Neural progenitor cell (in vitro differentiated cells): Measurements from ENCODE around the gene KITLG. TPM values are rescaled to one million over a fixed set of nuclear protein-coding genes. Genes with fewer than 3 reads are reported as not detected.
"Not testable (repeated sequence)": the region's sequence is repeated elsewhere in the genome, so short reads cannot be mapped to it uniquely, and the experiment has no call there.

ENCODE experiments used
- DNase-seq: peaks from one replicate; pipeline ENCODE4 v3.0.0-alpha.2; 2016; ENCODE audit warnings: low spot score
- H2AFZ ChIP-seq: fragments of 200-600 bp; sonication (generic); replicated peaks from 2 replicates; pipeline ENCODE4 v1.6.1; 2016; ENCODE audit warnings: antibody characterized with exemption
- H3F3A ChIP-seq: fragments of 200-600 bp; sonication (generic); 2 replicates; pipeline ENCODE4 v1.6.1; 2016; ENCODE audit warnings: antibody characterized with exemption, low read depth
- H3K27ac ChIP-seq: fragments of 200-600 bp; sonication (generic); 2 replicates; pipeline ENCODE4 v1.5.1; 2016; ENCODE audit warnings: mild to moderate bottlenecking
- H3K27me3 ChIP-seq: fragments of 200-600 bp; sonication (generic); 2 replicates; pipeline ENCODE4 v1.6.1; 2016; ENCODE audit warnings: mild to moderate bottlenecking, moderate library complexity
- H3K36me3 ChIP-seq: fragments of 200-600 bp; sonication (generic); 2 replicates; pipeline ENCODE4 v1.5.1; 2016
- H3K4me1 ChIP-seq: fragments of 200-600 bp; sonication (generic); 2 replicates; pipeline ENCODE4 v1.6.1; 2016; ENCODE audit warnings: mixed run types
- H3K4me2 ChIP-seq: fragments of 200-600 bp; sonication (generic); 2 replicates; pipeline ENCODE4 v1.6.1; 2016
- H3K4me3 ChIP-seq: fragments of 200-600 bp; sonication (generic); 2 replicates; pipeline ENCODE4 v1.5.1; 2016
- H3K79me2 ChIP-seq: fragments of 200-600 bp; sonication (generic); 2 replicates; pipeline ENCODE4 v1.6.1; 2016; ENCODE audit warnings: low read depth
- H3K9ac ChIP-seq: fragments of 200-600 bp; sonication (generic); 2 replicates; pipeline ENCODE4 v1.6.1; 2016
- H3K9me3 ChIP-seq: fragments of 200-600 bp; sonication (generic); 2 replicates; pipeline ENCODE4 v1.5.1; 2016; ENCODE audit warnings: low read depth
- H4K20me1 ChIP-seq: fragments of 200-600 bp; sonication (generic); 2 replicates; pipeline ENCODE4 v1.6.1; 2016; ENCODE audit warnings: low read depth
- H3K27ac Mint-ChIP-seq: 3 replicates; pipeline ENCODE4 v1.8.0; 2021; ENCODE audit warnings: mixed read lengths
- H3K27me3 Mint-ChIP-seq: 2 replicates; pipeline ENCODE4 v1.8.0; 2022; ENCODE audit warnings: low read depth, mild to moderate bottlenecking, inconsistent platforms, moderate library complexity, mixed read lengths; ENCODE audit not compliant: insufficient read depth
- H3K36me3 Mint-ChIP-seq: 3 replicates; pipeline ENCODE4 v1.8.0; 2021; ENCODE audit warnings: mixed read lengths
- H3K4me1 Mint-ChIP-seq: 3 replicates; pipeline ENCODE4 v1.8.0; 2021; ENCODE audit warnings: mixed read lengths
- H3K4me3 Mint-ChIP-seq: 3 replicates; pipeline ENCODE4 v1.8.0; 2021; ENCODE audit warnings: mild to moderate bottlenecking, moderate library complexity, mixed read lengths
- H3K9me3 Mint-ChIP-seq: 3 replicates; pipeline ENCODE4 v1.8.0; 2020; ENCODE audit warnings: mixed read lengths
- EZH2 ChIP-seq: fragments of 200-600 bp; sonication (generic); IDR thresholded peaks from 2 replicates; pipeline ENCODE4 v1.6.1; 2017; ENCODE audit warnings: antibody characterized with exemption, mild to moderate bottlenecking, moderate library complexity
- EZH2phosphoT487 ChIP-seq: fragments of 200-600 bp; sonication (generic); IDR thresholded peaks from 2 replicates; pipeline ENCODE4 v1.6.1; 2017; ENCODE audit warnings: antibody characterized with exemption
- total RNA-seq: library from RNA; depleted of rRNA; stranded (reverse); fragments of >200 nt; gene quantifications from 2 replicates; pipeline ENCODE4 v1.2.3, GENCODE V29; 2015; ENCODE audit warnings: low replicate concordance
- TF ChIP-seq, protein P1 (sequence below): fragments of 200-600 bp; sonication (generic); IDR thresholded peaks from 2 replicates; pipeline ENCODE4 v1.5.1; 2017; ENCODE audit warnings: antibody characterized with exemption, mild to moderate bottlenecking

Gene KITLG
- total RNA-seq, 1 donor from 2014 or later = 1.0 TPM

DNA sequence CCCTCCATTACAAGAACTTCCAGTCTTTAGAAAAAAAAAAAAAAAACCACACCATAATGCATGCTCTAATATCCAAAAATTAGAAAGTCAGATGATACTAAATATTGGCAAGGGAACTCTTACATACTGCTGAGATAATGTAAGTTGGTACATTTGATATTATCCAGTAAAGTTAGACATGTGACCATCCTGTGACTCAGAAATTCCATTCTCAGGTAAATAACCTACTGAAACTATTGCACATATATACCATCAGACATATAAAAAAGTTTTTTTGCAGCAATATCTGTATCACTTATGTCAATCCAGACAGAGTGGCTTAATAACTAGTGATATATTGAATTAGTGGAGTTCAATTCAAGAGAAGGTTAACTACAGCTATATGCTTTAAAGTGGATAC is 63.5 kb downstream of the KITLG start:
- Histone ChIP-seq H3K4me3 (no peak overlapping the region), H3F3A (no peaks in the 10 kb centered on the region), H3K9me3 (no peaks in the 10 kb centered on the region), H3K27ac (no peak overlapping the region), H3K4me2 (no peak overlapping the region), H3K79me2 (no peaks in the 10 kb centered on the region), H3K36me3 (no peaks in the 10 kb centered on the region), H4K20me1 (no peaks in the 10 kb centered on the region), H3K27me3 (no peaks in the 10 kb centered on the region), H3K4me1 (no peaks in the 10 kb centered on the region), H2AFZ (no peak overlapping the region), H3K9ac (no peak overlapping the region)
- H3K4me3 Mint-ChIP-seq = no peak overlapping the region
- H3K4me1 Mint-ChIP-seq = no peaks in the 10 kb centered on the region
- no peaks in the 10 kb centered on the region for H3K27me3 Mint-ChIP-seq
- TF ChIP-seq, protein P1, sequence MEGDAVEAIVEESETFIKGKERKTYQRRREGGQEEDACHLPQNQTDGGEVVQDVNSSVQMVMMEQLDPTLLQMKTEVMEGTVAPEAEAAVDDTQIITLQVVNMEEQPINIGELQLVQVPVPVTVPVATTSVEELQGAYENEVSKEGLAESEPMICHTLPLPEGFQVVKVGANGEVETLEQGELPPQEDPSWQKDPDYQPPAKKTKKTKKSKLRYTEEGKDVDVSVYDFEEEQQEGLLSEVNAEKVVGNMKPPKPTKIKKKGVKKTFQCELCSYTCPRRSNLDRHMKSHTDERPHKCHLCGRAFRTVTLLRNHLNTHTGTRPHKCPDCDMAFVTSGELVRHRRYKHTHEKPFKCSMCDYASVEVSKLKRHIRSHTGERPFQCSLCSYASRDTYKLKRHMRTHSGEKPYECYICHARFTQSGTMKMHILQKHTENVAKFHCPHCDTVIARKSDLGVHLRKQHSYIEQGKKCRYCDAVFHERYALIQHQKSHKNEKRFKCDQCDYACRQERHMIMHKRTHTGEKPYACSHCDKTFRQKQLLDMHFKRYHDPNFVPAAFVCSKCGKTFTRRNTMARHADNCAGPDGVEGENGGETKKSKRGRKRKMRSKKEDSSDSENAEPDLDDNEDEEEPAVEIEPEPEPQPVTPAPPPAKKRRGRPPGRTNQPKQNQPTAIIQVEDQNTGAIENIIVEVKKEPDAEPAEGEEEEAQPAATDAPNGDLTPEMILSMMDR = no peak
- TF ChIP-seq EZH2phosphoT487 (no peak), EZH2 (no peak)
- H3K9me3 Mint-ChIP-seq = no peaks in the 10 kb centered on the region
- no peak for DNase-seq
- H3K27ac Mint-ChIP-seq = no peak overlapping the region
- H3K36me3 Mint-ChIP-seq = peaks cover 13% of the 10 kb centered on the region

DNA sequence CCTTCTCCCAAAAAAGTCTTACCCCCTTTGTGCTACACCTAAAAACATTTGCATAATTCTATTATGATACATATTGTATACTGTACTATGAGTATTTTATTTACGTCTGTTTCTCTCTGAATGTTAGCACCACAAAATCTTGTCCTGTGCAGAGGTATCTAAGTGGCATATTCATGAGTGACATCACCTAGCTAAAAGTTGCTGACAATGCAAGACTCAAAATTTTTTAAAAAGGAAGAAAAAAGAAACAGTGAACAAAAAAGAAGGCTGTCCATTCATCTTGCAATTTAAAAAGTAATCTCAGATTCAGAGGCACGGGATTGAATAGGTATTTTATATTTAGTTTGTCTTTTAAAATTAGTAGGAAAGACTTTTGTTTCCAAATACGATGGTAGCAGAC is 69.4 kb downstream of the KITLG start:
- no peak overlapping the region for H3K27ac Mint-ChIP-seq
- TF ChIP-seq EZH2phosphoT487 (no peak), EZH2 (no peak)
- TF ChIP-seq, protein P1 = no peak

GRCh38 chr12:88509851-88510250 is 70.4 kb downstream of the KITLG start:
- Mint-ChIP-seq H3K4me3 (no peak overlapping the region), H3K27me3 (no peaks in the 10 kb centered on the region), H3K9me3 (no peaks in the 10 kb centered on the region), H3K36me3 (peaks cover 9% of the 10 kb centered on the region), H3K27ac (no peak overlapping the region), H3K4me1 (no peaks in the 10 kb centered on the region)
- Histone ChIP-seq H3K9me3 (no peaks in the 10 kb centered on the region), H3K4me3 (no peak overlapping the region), H3K79me2 (no peaks in the 10 kb centered on the region), H3K27me3 (no peaks in the 10 kb centered on the region), H3K9ac (no peak overlapping the region), H3F3A (no peaks in the 10 kb centered on the region), H3K4me1 (no peaks in the 10 kb centered on the region), H2AFZ (no peak overlapping the region), H3K27ac (no peak overlapping the region), H3K36me3 (no peaks in the 10 kb centered on the region), H3K4me2 (no peak overlapping the region), H4K20me1 (no peaks in the 10 kb centered on the region)
- no peak for DNase-seq
- TF ChIP-seq, protein P1 = no peak

More for the DNA sequence above, 69.4 kb downstream of the KITLG start:
- Histone ChIP-seq H3K27me3 (no peaks in the 10 kb centered on the region), H2AFZ (no peak overlapping the region), H3K4me1 (no peaks in the 10 kb centered on the region), H3K4me3 (no peak overlapping the region), H3K9me3 (no peaks in the 10 kb centered on the region), H3K4me2 (no peak overlapping the region), H3K9ac (no peak overlapping the region), H3K36me3 (no peaks in the 10 kb centered on the region), H3K27ac (no peak overlapping the region), H3K79me2 (no peaks in the 10 kb centered on the region), H4K20me1 (no peaks in the 10 kb centered on the region), H3F3A (no peaks in the 10 kb centered on the region)
- H3K36me3 Mint-ChIP-seq = peaks cover 6% of the 10 kb centered on the region
- H3K4me1 Mint-ChIP-seq = no peaks in the 10 kb centered on the region
- no peaks in the 10 kb centered on the region for H3K9me3 Mint-ChIP-seq
- DNase-seq = no peak
- H3K27me3 Mint-ChIP-seq = no peaks in the 10 kb centered on the region
- no peak overlapping the region for H3K4me3 Mint-ChIP-seq

- no peak overlapping the region for H3K27ac Mint-ChIP-seq
- H3K4me3 ChIP-seq = no peak overlapping the region
- no peak overlapping the region for H3K27ac ChIP-seq
- H2AFZ ChIP-seq = no peak overlapping the region
- no peak for DNase-seq
- no peak overlapping the region for H3K9ac ChIP-seq
- H4K20me1 ChIP-seq = no peaks in the 10 kb centered on the region
- peaks cover 12% of the 10 kb centered on the region for H3K36me3 Mint-ChIP-seq
- no peaks in the 10 kb centered on the region for H3K79me2 ChIP-seq
- TF ChIP-seq EZH2 = no peak
- no peak for TF ChIP-seq EZH2phosphoT487
- TF ChIP-seq, protein P1 = no peak
- H3F3A ChIP-seq = no peaks in the 10 kb centered on the region
- H3K36me3 ChIP-seq = no peaks in the 10 kb centered on the region
- H3K4me3 Mint-ChIP-seq = no peak overlapping the region
- no peaks in the 10 kb centered on the region for H3K4me1 Mint-ChIP-seq
- H3K27me3 Mint-ChIP-seq = no peaks in the 10 kb centered on the region
- no peak overlapping the region for H3K4me2 ChIP-seq
- no peaks in the 10 kb centered on the region for H3K27me3 ChIP-seq
- H3K4me1 ChIP-seq = no peaks in the 10 kb centered on the region
- H3K9me3 Mint-ChIP-seq = no peaks in the 10 kb centered on the region
- H3K9me3 ChIP-seq = no peaks in the 10 kb centered on the region
These were observed 70.9 kb downstream of the KITLG start for GRCh38 chr12:88509347-88509746.

- H3K4me3 ChIP-seq, H3K36me3 ChIP-seq, H3K9me3 ChIP-seq, H3K27ac Mint-ChIP-seq, H3K4me1 Mint-ChIP-seq, H3K9me3 Mint-ChIP-seq, DNase-seq, H3K27me3 ChIP-seq, H4K20me1 ChIP-seq, H3K4me3 Mint-ChIP-seq, H3K27ac ChIP-seq, H3K4me2 ChIP-seq, H3K4me1 ChIP-seq, H3K9ac ChIP-seq, H3F3A ChIP-seq, H3K27me3 Mint-ChIP-seq, H2AFZ ChIP-seq, H3K79me2 ChIP-seq: not testable (repeated sequence)
- H3K36me3 Mint-ChIP-seq = peaks cover 19% of the 10 kb centered on the region
These were observed 72.4 kb downstream of the KITLG start for GRCh38 chr12:88507851-88508250.
